HG02610 (cell line): ENCODE data around the gene NUTM2F.
"Not testable (repeated sequence)": the region's sequence is repeated elsewhere in the genome, so short reads cannot be mapped to it uniquely, and the experiment has no call there.

Experiments
- ATAC-seq: cut with Tn5 transposase; IDR thresholded peaks from one replicate; pipeline ENCODE4 v1.9.1; 2021; ENCODE audit warnings: mild to moderate bottlenecking, moderate library complexity; ENCODE audit not compliant: unreplicated experiment

Gene NUTM2F

GRCh38 chr9:94315034-94315984, 13.1 kb downstream of the NUTM2F start:
- ATAC-seq: not testable (repeated sequence)

GRCh38 chr9:94303321-94303720, 25.1 kb downstream of the NUTM2F start:
- no peak for ATAC-seq

DNA sequence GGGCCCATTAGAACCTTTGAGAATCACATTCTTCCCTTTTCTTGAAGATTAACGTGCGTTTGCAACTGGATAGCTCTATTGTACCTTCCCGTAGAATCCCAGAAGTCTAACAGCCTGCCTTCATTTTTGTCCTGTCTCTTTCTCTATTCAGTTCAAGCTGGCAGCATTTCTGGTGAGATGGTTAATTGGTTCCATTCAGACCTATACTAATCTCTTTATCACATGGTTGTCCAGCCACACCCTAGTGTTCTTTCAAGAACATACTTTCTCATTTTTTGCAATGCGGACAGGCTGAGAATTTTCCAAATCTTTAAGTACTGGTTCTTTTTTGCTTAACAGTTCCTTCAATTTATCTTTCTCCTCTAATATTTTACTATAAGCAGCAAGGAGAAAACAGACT, 26.0 kb downstream of the NUTM2F start:
- no peak for ATAC-seq

- ATAC-seq: no peak
Measured at GRCh38 chr9:94301583-94301982, 26.9 kb downstream of the NUTM2F start.

- ATAC-seq: no peak
Measured at GRCh38 chr9:94300470-94301301, 27.8 kb downstream of the NUTM2F start.

GRCh38 chr9:94298949-94299599, 29.4 kb downstream of the NUTM2F start:
- ATAC-seq: no peak

- no peak for ATAC-seq
Measured at GRCh38 chr9:94289691-94290090, 38.8 kb downstream of the NUTM2F start.

- no peak for ATAC-seq
Measured at GRCh38 chr9:94287877-94288513, 40.4 kb downstream of the NUTM2F start.

GRCh38 chr9:94286116-94286515, 42.3 kb downstream of the NUTM2F start:
- ATAC-seq: no peak

DNA sequence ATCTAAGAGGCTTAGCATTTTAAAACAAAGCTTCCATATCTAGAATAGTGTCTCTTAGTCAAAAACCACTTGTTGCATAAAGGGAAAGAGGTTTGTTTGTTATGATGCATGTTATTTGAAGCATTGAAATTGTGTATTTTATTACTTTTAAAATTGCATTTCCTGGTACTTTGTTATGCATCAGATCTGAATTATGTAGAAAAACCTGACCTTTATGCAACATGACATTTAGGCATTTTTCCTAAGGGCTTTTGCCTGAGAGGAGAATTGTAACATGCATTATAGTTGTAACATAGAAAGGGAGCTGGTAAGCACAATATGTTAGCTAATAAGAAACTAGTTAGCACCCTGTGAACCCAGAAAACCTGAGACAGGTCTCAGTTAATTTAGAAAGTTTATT, 47.3 kb downstream of the NUTM2F start:
- no peak for ATAC-seq

DNA sequence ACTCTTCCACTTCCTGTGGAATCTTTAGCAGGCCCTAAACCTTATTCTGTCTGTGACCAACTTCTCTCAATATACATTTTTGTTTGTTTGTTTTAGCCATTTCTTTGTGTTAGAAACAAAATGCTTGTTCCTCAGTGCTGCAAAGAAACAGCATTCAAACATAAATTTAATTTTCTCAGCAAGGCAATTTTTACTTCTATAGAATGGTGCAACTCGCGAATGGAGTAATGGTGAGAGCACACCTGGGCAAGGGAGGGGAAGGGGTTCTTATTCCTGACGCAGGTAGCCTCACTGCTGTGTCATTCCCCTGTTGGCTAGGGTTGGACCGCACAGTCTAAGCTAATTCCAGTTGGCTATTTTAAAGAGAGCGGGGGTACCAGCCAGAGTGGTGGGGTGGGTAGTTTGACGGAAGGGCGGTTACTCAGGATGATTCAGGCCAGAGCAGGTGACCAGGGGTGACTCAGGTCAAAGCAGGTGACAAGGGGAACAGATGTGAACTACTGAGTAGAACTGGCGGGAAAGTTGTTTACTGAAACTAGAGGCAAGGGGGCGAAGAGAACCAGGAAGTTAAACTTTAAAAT, 47.9 kb downstream of the NUTM2F start:
- ATAC-seq: no peak

- ATAC-seq: no peak
Measured at GRCh38 chr9:94277885-94278536, 50.4 kb downstream of the NUTM2F start.

GRCh38 chr9:94277029-94277428, 51.4 kb downstream of the NUTM2F start:
- not testable (repeated sequence) for ATAC-seq

DNA sequence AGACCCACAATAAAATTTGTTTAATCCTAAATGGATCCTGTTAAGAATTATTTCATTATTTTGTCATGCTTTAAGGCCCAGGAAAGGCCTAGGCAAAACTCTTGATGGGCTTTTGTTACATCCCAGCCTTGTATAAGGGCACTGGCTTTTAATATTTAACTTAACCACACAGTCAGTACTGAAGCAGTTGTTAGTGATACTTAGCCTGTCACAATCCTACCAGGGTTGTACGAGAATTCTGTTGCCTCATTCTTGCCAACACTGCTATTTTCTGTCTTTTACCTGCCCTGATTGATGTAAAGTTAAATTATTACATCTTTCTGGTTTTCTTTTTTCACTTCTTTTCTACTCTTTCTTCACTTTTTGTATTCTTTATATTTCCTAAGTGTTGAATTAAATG, 58.4 kb downstream of the NUTM2F start:
- no peak for ATAC-seq

GRCh38 chr9:94269264-94269663, 59.2 kb downstream of the NUTM2F start:
- no peak for ATAC-seq
